Ishikawa (cell line): ENCODE data around the gene CBLIF.

Experiments
- CEBPB ChIP-seq: IDR thresholded peaks from 2 replicates; pipeline ENCODE4 v1.6.1; 2012
- CREB1 ChIP-seq: IDR thresholded peaks from 2 replicates; pipeline ENCODE4 v1.6.1; 2012; ENCODE audit warnings: low read depth
- EGR1 ChIP-seq: IDR thresholded peaks from 2 replicates; pipeline ENCODE4 v1.6.1; 2012
- EP300 ChIP-seq: IDR thresholded peaks from 2 replicates; pipeline ENCODE4 v1.6.1; 2012; ENCODE audit warnings: borderline replicate concordance
- FOXM1 ChIP-seq: IDR thresholded peaks from 2 replicates; pipeline ENCODE4 v1.6.1; 2012; ENCODE audit warnings: low read depth, borderline replicate concordance
- MAX ChIP-seq: IDR thresholded peaks from 2 replicates; pipeline ENCODE4 v1.6.1; 2012
- NFIC ChIP-seq: IDR thresholded peaks from 2 replicates; pipeline ENCODE4 v1.6.1; 2012
- RAD21 ChIP-seq: IDR thresholded peaks from 2 replicates; pipeline ENCODE4 v1.6.1; 2012; ENCODE audit warnings: low read depth
- REST ChIP-seq: IDR thresholded peaks from 2 replicates; pipeline ENCODE4 v1.6.1; 2012; ENCODE audit warnings: low read depth, mild to moderate bottlenecking
- TAF1 ChIP-seq: IDR thresholded peaks from 2 replicates; pipeline ENCODE4 v1.6.1; 2012; ENCODE audit warnings: low read depth, mild to moderate bottlenecking
- TCF12 ChIP-seq: IDR thresholded peaks from 2 replicates; pipeline ENCODE4 v1.6.1; 2012; ENCODE audit warnings: low read depth
- TEAD4 ChIP-seq: IDR thresholded peaks from 2 replicates; pipeline ENCODE4 v1.6.1; 2012
- YY1 ChIP-seq: IDR thresholded peaks from 2 replicates; pipeline ENCODE4 v1.6.1; 2012; ENCODE audit warnings: low read depth
- ZBTB7A ChIP-seq: IDR thresholded peaks from 2 replicates; pipeline ENCODE4 v1.6.1; 2012; ENCODE audit warnings: low read depth
- TF ChIP-seq, protein P1 (sequence below): IDR thresholded peaks from 2 replicates; pipeline ENCODE4 v1.6.1; 2012

Gene CBLIF

DNA sequence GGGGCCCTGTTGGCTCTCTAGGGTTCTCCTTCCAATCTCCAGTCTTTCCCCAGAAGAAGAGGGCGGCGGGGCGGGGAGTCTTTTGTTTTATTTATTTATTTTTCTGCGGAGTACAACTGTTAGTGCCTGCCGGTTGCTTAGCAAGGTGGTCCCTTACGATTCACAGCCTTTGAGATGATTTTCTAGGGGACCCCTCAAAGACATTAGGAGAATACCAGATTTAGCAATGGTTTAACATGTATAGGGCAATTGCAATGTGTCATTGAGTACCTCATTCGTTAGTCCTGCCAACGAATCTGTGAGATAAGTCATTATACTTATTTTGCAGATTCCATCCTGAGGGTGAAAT lies 34.4 kb downstream of the CBLIF start:
- TF ChIP-seq CREB1: no peak
- no peak for TF ChIP-seq TCF12
- TF ChIP-seq FOXM1: no peak
- no peak for TF ChIP-seq EGR1
- no peak for TF ChIP-seq NFIC
- no peak for TF ChIP-seq YY1
- TF ChIP-seq REST: no peak
- no peak for TF ChIP-seq ZBTB7A
- no peak for TF ChIP-seq CEBPB
- no peak for TF ChIP-seq EP300
- TF ChIP-seq, protein P1, sequence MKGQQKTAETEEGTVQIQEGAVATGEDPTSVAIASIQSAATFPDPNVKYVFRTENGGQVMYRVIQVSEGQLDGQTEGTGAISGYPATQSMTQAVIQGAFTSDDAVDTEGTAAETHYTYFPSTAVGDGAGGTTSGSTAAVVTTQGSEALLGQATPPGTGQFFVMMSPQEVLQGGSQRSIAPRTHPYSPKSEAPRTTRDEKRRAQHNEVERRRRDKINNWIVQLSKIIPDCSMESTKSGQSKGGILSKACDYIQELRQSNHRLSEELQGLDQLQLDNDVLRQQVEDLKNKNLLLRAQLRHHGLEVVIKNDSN: no peak
- no peak for TF ChIP-seq RAD21

- TF ChIP-seq REST (no peak), YY1 (peak; percentile 69; the same call in 1 of the 2 replicates), TCF12 (peak; percentile 80), CREB1 (peak; percentile 49), CEBPB (0 out of 2 replicates have a peak, but pooled peaks have one; percentile 37), NFIC (no peak), MAX (peak; percentile 75; the same call in 1 of the 2 replicates), TAF1 (peak; percentile 98), EP300 (peak; percentile 47; the same call in 1 of the 2 replicates), ZBTB7A (no peak)
- TF ChIP-seq, protein P1: peak; percentile 72
Measured at GRCh38 chr11:59810189-59810910, 34.9 kb downstream of the CBLIF start, which contains the start of gene MRPL16. Gene MRPL16, minus strand, starts transcription at chr11:59810778. Its CDS starts 120 bp downstream, at chr11:59810658.

- TF ChIP-seq MAX (no peak), REST (no peak), YY1 (no peak), CREB1 (no peak), CEBPB (no peak), EP300 (no peak), ZBTB7A (no peak), EGR1 (no peak), TAF1 (no peak), RAD21 (no peak), TCF12 (no peak), FOXM1 (no peak)
- TF ChIP-seq, protein P1: no peak
Measured at GRCh38 chr11:59807047-59807610, 38.2 kb downstream of the CBLIF start.

DNA sequence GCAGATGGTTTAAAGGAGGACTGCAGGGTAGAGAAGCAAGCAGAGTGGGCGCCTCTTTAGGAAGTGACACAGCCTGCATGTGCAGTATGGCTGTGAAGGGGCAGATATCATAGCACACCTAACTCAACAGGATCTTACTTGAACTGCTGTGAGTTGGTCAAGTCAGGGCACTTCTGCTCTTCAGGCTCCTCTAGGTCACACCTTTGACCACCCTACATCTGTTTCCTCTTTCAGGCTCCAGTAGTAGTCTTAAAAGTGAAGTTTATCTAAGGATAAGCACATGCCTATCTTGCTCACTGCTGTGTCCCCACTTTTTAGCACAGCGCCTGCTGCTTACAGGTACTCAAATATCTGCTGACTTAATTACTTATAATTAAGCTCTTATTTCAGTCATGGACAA lies 41.2 kb downstream of the CBLIF start:
- no peak for TF ChIP-seq NFIC
- no peak for TF ChIP-seq TEAD4
- no peak for TF ChIP-seq FOXM1
- no peak for TF ChIP-seq TAF1
- TF ChIP-seq ZBTB7A: no peak
- no peak for TF ChIP-seq EP300
- TF ChIP-seq YY1: no peak
- no peak for TF ChIP-seq TCF12
- TF ChIP-seq, protein P1: no peak
- TF ChIP-seq MAX: no peak
